K562 (cell line): ENCODE data around the gene CTU1. TPM values are rescaled to one million over a fixed set of nuclear protein-coding genes. Genes with fewer than 3 reads are reported as not detected.

Source experiments
- CGGBP1 ChIP-seq: fragments of 250-450 bp; sonication (Bioruptor Pico); IDR thresholded peaks from 2 replicates; pipeline ENCODE4 v1.9.0; 2021; ENCODE audit warnings: mild to moderate bottlenecking
- COPS2 ChIP-seq: fragments of 450-650 bp; conservative IDR thresholded peaks from 2 replicates; pipeline ENCODE4 v1.6.1; 2016; ENCODE audit warnings: mild to moderate bottlenecking, moderate library complexity
- DACH1 ChIP-seq: fragments of 450-650 bp; IDR thresholded peaks from 2 replicates; pipeline ENCODE4 v1.6.1; 2018; ENCODE audit not compliant: partially characterized antibody
- ETV5 ChIP-seq: sonication (generic); formaldehyde crosslinking; IDR thresholded peaks from 2 replicates; pipeline ENCODE4 v1.4.0; 2020; ENCODE audit warnings: low read depth, mild to moderate bottlenecking, missing genetic modification reagents
- HDAC8 ChIP-seq: fragments of 450-650 bp; IDR thresholded peaks from 2 replicates; pipeline ENCODE4 v1.6.1; 2016; ENCODE audit warnings: mild to moderate bottlenecking, missing genetic modification characterization, moderate library complexity, missing compliant biosample characterization
- L3MBTL2 ChIP-seq: fragments of 450-650 bp; IDR thresholded peaks from 2 replicates; pipeline ENCODE4 v1.6.1; 2016; ENCODE audit warnings: mild to moderate bottlenecking, moderate library complexity
- LCOR ChIP-seq: sonication (generic); formaldehyde crosslinking; IDR thresholded peaks from 2 replicates; pipeline ENCODE4 v1.8.0; 2022; ENCODE audit warnings: mild to moderate bottlenecking, missing genetic modification reagents
- MYC ChIP-seq, 2 experiments: fragments of 250-450 bp in 1 of 2; sonication (Bioruptor Pico) in 1 of 2; IDR thresholded peaks; 2 replicates each; pipeline versions ENCODE4 v1.5.1 to v1.6.1; 2012 to 2021; ENCODE audit warnings: low read depth in 2 of 2, borderline replicate concordance in 1 of 2, improper control_type of control experiment in 1 of 2, low read length in 1 of 2, mild to moderate bottlenecking in 1 of 2, moderate library complexity in 1 of 2
- NR2C2 ChIP-seq, 2 experiments: fragments of 200-800 bp in 1 of 2; sonication (Bioruptor generic) in 1 of 2; sonication (generic) in 1 of 2; formaldehyde crosslinking in 1 of 2; IDR thresholded peaks; 2 replicates each; pipeline versions ENCODE4 v1.6.1 to v1.8.0; 2016 to 2022; ENCODE audit warnings: mild to moderate bottlenecking in 1 of 2, missing compliant biosample characterization in 1 of 2, missing genetic modification characterization in 1 of 2, missing genetic modification reagents in 1 of 2
- PML ChIP-seq: IDR thresholded peaks from 2 replicates; pipeline ENCODE4 v1.6.1; 2012; ENCODE audit warnings: low read length, inconsistent platforms
- POLR2AphosphoS5 ChIP-seq: IDR thresholded peaks from 2 replicates; pipeline ENCODE4 v1.6.1; 2011; ENCODE audit warnings: mild to moderate bottlenecking, low read depth, low read length, moderate library complexity; ENCODE audit not compliant: control insufficient read depth, insufficient read depth
- PTBP1 ChIP-seq: fragments of 200-400 bp; formaldehyde crosslinking; IDR thresholded peaks from 2 replicates; pipeline ENCODE4 v1.6.1; 2017; ENCODE audit warnings: low read depth, low read length
- RBM39 ChIP-seq: fragments of 200-400 bp; formaldehyde crosslinking; optimal IDR thresholded peaks from 2 replicates; pipeline ENCODE3; 2018; ENCODE audit warnings: low read depth, low read length
- TEAD2 ChIP-seq: fragments of 450-650 bp; IDR thresholded peaks from 2 replicates; pipeline ENCODE4 v1.6.1; 2016; ENCODE audit warnings: missing genetic modification characterization, control low read depth, missing compliant biosample characterization
- YY1 ChIP-seq, 3 experiments: IDR thresholded peaks; 2 replicates each; pipeline ENCODE4 v1.6.1; 2011; ENCODE audit warnings: low read length in 2 of 3, mild to moderate bottlenecking in 2 of 3, moderate library complexity in 2 of 3, borderline replicate concordance in 1 of 3, control low read depth in 1 of 3, low read depth in 1 of 3; ENCODE audit not compliant: insufficient read depth in 3 of 3, insufficient replicate concordance in 2 of 3, control insufficient read depth in 1 of 3, insufficient read length in 1 of 3; ENCODE audit errors: extremely low read depth in 1 of 3
- ZBTB12 ChIP-seq: fragments of 250-450 bp; sonication (Bioruptor Pico); IDR thresholded peaks from 2 replicates; pipeline ENCODE4 v1.4.0; 2020
- ZBTB2 ChIP-seq: fragments of 450-650 bp; IDR thresholded peaks from 2 replicates; pipeline ENCODE4 v1.6.1; 2016; ENCODE audit warnings: antibody characterized with exemption
- ZC3H4 ChIP-seq: sonication (generic); formaldehyde crosslinking; IDR thresholded peaks from 2 replicates; pipeline ENCODE4 v1.9.0; 2021; ENCODE audit warnings: missing genetic modification reagents, borderline replicate concordance
- ZFP36 ChIP-seq: fragments of 150-350 bp; IDR thresholded peaks from 2 replicates; pipeline ENCODE4 v1.6.1; 2018; ENCODE audit warnings: low read length, low read depth; ENCODE audit not compliant: partially characterized antibody
- ZNF280A ChIP-seq: fragments of 450-650 bp; IDR thresholded peaks from 2 replicates; pipeline ENCODE4 v1.6.1; 2018; ENCODE audit warnings: mild to moderate bottlenecking, low read depth; ENCODE audit not compliant: partially characterized antibody
- polyA plus RNA-seq, 8 experiments: library from polyadenylated mRNA; depleted of rRNA in 4 of 8; stranded (reverse) in 5 of 8; unstranded in 3 of 8; fragments of >200 nt; fragmentation: Nextera tagmentation in 2 of 8; fragmentation: Illumina TruSeq in 1 of 8; extraction: Ambion mirVana in 2 of 8; extraction: Trizol in 1 of 8; gene quantifications; 2 replicates each; pipeline versions ENCODE4 v1.2.1 to v1.2.3, GENCODE V29; 2011 to 2014; ENCODE audit warnings: inconsistent platforms in 1 of 8, missing spikeins in 1 of 8
- total RNA-seq, 7 experiments: library from RNA; depleted of rRNA in 6 of 7; stranded (reverse); fragments of >200 nt in 6 of 7; fragmentation: Illumina TruSeq in 2 of 7; extraction: Trizol in 2 of 7; gene quantifications; 2 replicates each; pipeline versions ENCODE4 v1.2.1 to v1.2.3, GENCODE V29; 2011 to 2021; ENCODE audit warnings: low replicate concordance in 1 of 7

CTU1 gene
- total and polyA plus RNA-seq, 9 of the 15 experiments (the other 6 are each of a cell fraction or from before 2014, with no cell fraction given): 0.03 to 18.4 (median 2.3) TPM; not detected in 1

- TF ChIP-seq ZC3H4 (CRISPR knock-in tag) (no peak), HDAC8 (tag) (no peak), COPS2 (no peak), L3MBTL2 (peak; percentile 78), ETV5 (CRISPR knock-in tag) (no peak), RBM39 (no peak), ZBTB12 (CRISPR knock-in tag) (no peak), LCOR (CRISPR knock-in tag) (0 out of 2 replicates have a peak, but pooled peaks have one; percentile 56), PML (no peak), CGGBP1 (CRISPR knock-in tag) (no peak), TEAD2 (tag) (0 out of 2 replicates have a peak, but pooled peaks have one; percentile 26), ZFP36 (no peak), ZBTB2 (no peak), MYC (IDR thresholded peaks at IDR 0.05; ENCODE audit: low read depth, low read length) (peak; percentile 39; the same call in 1 of the 2 replicates), MYC (CRISPR knock-in tag; IDR thresholded peaks at IDR 0.05; ENCODE audit: borderline replicate concordance, low read depth) (no peak), NR2C2 (CRISPR knock-in tag; IDR thresholded peaks at IDR 0.05) (no peak), NR2C2 (tag; IDR thresholded peaks at IDR 0.05) (peak; percentile 90), DACH1 (no peak), PTBP1 (no peak), POLR2AphosphoS5 (no peak), YY1 (IDR thresholded peaks at IDR 0.05; ENCODE audit: borderline replicate concordance in 1 of 3, control insufficient read depth in 1 of 3, extremely low read depth in 1 of 3, insufficient read depth in 3 of 3, insufficient read length in 1 of 3, insufficient replicate concordance in 2 of 3, low read depth in 1 of 3, low read length in 2 of 3) (peak in 1 of 3 experiments; percentile 39), ZNF280A (no peak)
Observed at GRCh38 chr19:51131780-51132680, 23.8 kb upstream of the CTU1 start (continued).
